ENCODE data around the gene CDH3. TPM values are rescaled to one million over a fixed set of nuclear protein-coding genes. Genes with fewer than 3 reads are reported as not detected.

CDH3 gene
- total RNA-seq, 3 donors from 2014 or later (not counting 1 experiment from before 2014, with no cell fraction given): 0.79 to 0.92 TPM; not detected in 1

- intact Hi-C loops (cut with micrococcal nuclease): no loop called here
- Histone ChIP-seq H3K36me3 (ENCODE audit: control insufficient read depth, insufficient read depth, low read length) (no peaks in the 10 kb centered on the region), H3K4me3 (ENCODE audit: low read length) (no peak overlapping the region), H3K4me1 (ENCODE audit: control insufficient read depth, insufficient read depth, low read length) (no peaks in the 10 kb centered on the region), H3K27me3 (ENCODE audit: control insufficient read depth, insufficient read depth, low read length) (no peaks in the 10 kb centered on the region), H3K27ac (ENCODE audit: low read length) (no peak overlapping the region), H3K9me3 (ENCODE audit: control insufficient read depth, insufficient read depth, low read length) (no peaks in the 10 kb centered on the region)
- 78% methylated on average over 12 of the region's 12 CpGs for WGBS (ENCODE audit: insufficient coverage)
- H3K27me3 Mint-ChIP-seq (ENCODE audit: low read depth in 2 of 2): peaks cover 0 to 4% of the 10 kb centered on the region in 2 donors
- H3K4me3 Mint-ChIP-seq: no peak overlapping the region
- DNase-seq (no peak), ATAC-seq (no peak)
- H3K36me3 Mint-ChIP-seq: no peaks in the 10 kb centered on the region
- no peaks in the 10 kb centered on the region for H3K4me1 Mint-ChIP-seq
- H3K9me3 Mint-ChIP-seq: no peaks in the 10 kb centered on the region
- TF ChIP-seq, protein P1, sequence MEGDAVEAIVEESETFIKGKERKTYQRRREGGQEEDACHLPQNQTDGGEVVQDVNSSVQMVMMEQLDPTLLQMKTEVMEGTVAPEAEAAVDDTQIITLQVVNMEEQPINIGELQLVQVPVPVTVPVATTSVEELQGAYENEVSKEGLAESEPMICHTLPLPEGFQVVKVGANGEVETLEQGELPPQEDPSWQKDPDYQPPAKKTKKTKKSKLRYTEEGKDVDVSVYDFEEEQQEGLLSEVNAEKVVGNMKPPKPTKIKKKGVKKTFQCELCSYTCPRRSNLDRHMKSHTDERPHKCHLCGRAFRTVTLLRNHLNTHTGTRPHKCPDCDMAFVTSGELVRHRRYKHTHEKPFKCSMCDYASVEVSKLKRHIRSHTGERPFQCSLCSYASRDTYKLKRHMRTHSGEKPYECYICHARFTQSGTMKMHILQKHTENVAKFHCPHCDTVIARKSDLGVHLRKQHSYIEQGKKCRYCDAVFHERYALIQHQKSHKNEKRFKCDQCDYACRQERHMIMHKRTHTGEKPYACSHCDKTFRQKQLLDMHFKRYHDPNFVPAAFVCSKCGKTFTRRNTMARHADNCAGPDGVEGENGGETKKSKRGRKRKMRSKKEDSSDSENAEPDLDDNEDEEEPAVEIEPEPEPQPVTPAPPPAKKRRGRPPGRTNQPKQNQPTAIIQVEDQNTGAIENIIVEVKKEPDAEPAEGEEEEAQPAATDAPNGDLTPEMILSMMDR (IDR thresholded peaks at IDR 0.05): no peak
- H3K27ac Mint-ChIP-seq: no peak overlapping the region
These were observed 77.3 kb downstream of the CDH3 start for GRCh38 chr16:68722119-68723024.

DNA sequence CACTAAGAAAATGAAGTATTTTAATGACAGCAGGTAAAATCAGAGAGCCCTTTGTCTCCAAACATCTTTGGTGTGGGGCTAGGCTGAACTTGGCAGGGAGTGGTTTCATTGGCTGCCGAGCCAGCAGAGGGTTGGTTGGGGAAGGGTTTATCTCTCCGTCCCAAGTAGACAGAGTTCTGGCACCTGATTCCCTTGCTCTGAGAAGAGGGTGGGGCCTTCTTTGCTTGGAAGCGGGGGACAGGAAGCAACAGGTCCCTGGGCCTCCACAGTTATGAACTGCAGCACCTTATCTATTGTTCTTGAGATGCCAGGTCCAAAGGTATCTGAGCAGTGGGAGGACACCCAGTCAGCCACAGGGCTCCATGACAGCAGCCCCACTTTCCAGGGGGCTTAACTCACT is 79.7 kb downstream of the CDH3 start:
- H3K36me3 Mint-ChIP-seq: no peaks in the 10 kb centered on the region
- H3K27me3 ChIP-seq (ENCODE audit: control insufficient read depth, insufficient read depth, low read length): no peaks in the 10 kb centered on the region
- H3K4me1 ChIP-seq (ENCODE audit: control insufficient read depth, insufficient read depth, low read length): no peaks in the 10 kb centered on the region
- ATAC-seq: no peak
- H3K9me3 ChIP-seq (ENCODE audit: control insufficient read depth, insufficient read depth, low read length): no peaks in the 10 kb centered on the region
- no peaks in the 10 kb centered on the region for H3K36me3 ChIP-seq (ENCODE audit: control insufficient read depth, insufficient read depth, low read length)
- no peak overlapping the region for H3K4me3 Mint-ChIP-seq
- H3K4me3 ChIP-seq (ENCODE audit: low read length): no peak overlapping the region
- no peak for DNase-seq
- H3K27me3 Mint-ChIP-seq (ENCODE audit: low read depth in 2 of 2): peaks cover 0 to 6% of the 10 kb centered on the region in 2 donors
- no peaks in the 10 kb centered on the region for H3K4me1 Mint-ChIP-seq
- intact Hi-C loops (cut with micrococcal nuclease): no loop called here
- H3K9me3 Mint-ChIP-seq: no peaks in the 10 kb centered on the region
- H3K27ac ChIP-seq (ENCODE audit: low read length): no peak overlapping the region
- H3K27ac Mint-ChIP-seq: no peak overlapping the region
- 82% methylated on average over 3 of the region's 3 CpGs for WGBS (ENCODE audit: insufficient coverage)
- TF ChIP-seq, protein P1 (IDR thresholded peaks at IDR 0.05): no peak

DNA sequence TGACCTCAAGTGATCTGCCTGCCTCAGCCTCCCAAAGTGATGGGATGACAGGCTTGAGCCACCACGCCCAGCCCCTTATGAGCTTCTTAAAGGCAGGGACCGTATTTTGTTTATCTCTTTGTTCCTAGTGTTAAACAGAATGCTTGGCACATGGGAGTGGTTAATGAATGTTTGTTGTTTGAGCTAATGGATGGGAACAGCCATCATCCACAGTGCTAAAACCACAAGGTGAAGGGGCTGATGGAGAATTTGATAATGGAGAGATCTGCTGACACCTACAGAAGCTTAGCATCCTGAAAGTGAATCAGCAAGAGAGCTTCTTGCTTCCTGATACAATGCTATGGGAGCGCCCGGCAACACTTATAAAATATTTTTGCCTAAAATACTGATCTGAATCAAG is 83.4 kb downstream of the CDH3 start:
- DNase-seq: no peak
- Mint-ChIP-seq H3K4me1 (no peaks in the 10 kb centered on the region), H3K4me3 (no peak overlapping the region), H3K27me3 (ENCODE audit: low read depth in 2 of 2) (peaks cover 0 to 11% of the 10 kb centered on the region in 2 donors), H3K9me3 (no peaks in the 10 kb centered on the region), H3K27ac (no peak overlapping the region), H3K36me3 (no peaks in the 10 kb centered on the region)
- WGBS (ENCODE audit: insufficient coverage): 88% methylated on average over 4 of the region's 4 CpGs
- intact Hi-C loops (cut with micrococcal nuclease): no loop called here
- no peak for ATAC-seq
- Histone ChIP-seq H3K4me1 (ENCODE audit: control insufficient read depth, insufficient read depth, low read length) (no peaks in the 10 kb centered on the region), H3K4me3 (ENCODE audit: low read length) (no peak overlapping the region), H3K27me3 (ENCODE audit: control insufficient read depth, insufficient read depth, low read length) (no peaks in the 10 kb centered on the region), H3K27ac (ENCODE audit: low read length) (no peak overlapping the region), H3K36me3 (ENCODE audit: control insufficient read depth, insufficient read depth, low read length) (no peaks in the 10 kb centered on the region), H3K9me3 (ENCODE audit: control insufficient read depth, insufficient read depth, low read length) (no peaks in the 10 kb centered on the region)
- TF ChIP-seq, protein P1 (IDR thresholded peaks at IDR 0.05): no peak
